Ishikawa (cell line): Measurements from ENCODE around the gene NRG3.

Experiments used
- CEBPB ChIP-seq: IDR thresholded peaks from 2 replicates; pipeline ENCODE4 v1.6.1; 2012
- CREB1 ChIP-seq: IDR thresholded peaks from 2 replicates; pipeline ENCODE4 v1.6.1; 2012; ENCODE audit warnings: low read depth
- EGR1 ChIP-seq: IDR thresholded peaks from 2 replicates; pipeline ENCODE4 v1.6.1; 2012
- EP300 ChIP-seq: IDR thresholded peaks from 2 replicates; pipeline ENCODE4 v1.6.1; 2012; ENCODE audit warnings: borderline replicate concordance
- FOXM1 ChIP-seq: IDR thresholded peaks from 2 replicates; pipeline ENCODE4 v1.6.1; 2012; ENCODE audit warnings: low read depth, borderline replicate concordance
- NFIC ChIP-seq: IDR thresholded peaks from 2 replicates; pipeline ENCODE4 v1.6.1; 2012
- RAD21 ChIP-seq: IDR thresholded peaks from 2 replicates; pipeline ENCODE4 v1.6.1; 2012; ENCODE audit warnings: low read depth
- TAF1 ChIP-seq: IDR thresholded peaks from 2 replicates; pipeline ENCODE4 v1.6.1; 2012; ENCODE audit warnings: low read depth, mild to moderate bottlenecking
- TCF12 ChIP-seq: IDR thresholded peaks from 2 replicates; pipeline ENCODE4 v1.6.1; 2012; ENCODE audit warnings: low read depth
- TEAD4 ChIP-seq: IDR thresholded peaks from 2 replicates; pipeline ENCODE4 v1.6.1; 2012
- YY1 ChIP-seq: IDR thresholded peaks from 2 replicates; pipeline ENCODE4 v1.6.1; 2012; ENCODE audit warnings: low read depth
- ZBTB7A ChIP-seq: IDR thresholded peaks from 2 replicates; pipeline ENCODE4 v1.6.1; 2012; ENCODE audit warnings: low read depth
- TF ChIP-seq, protein P1 (sequence below): IDR thresholded peaks from 2 replicates; pipeline ENCODE4 v1.6.1; 2012
- TF ChIP-seq, protein P2 (sequence below): IDR thresholded peaks from 2 replicates; pipeline ENCODE4 v1.6.1; 2012; ENCODE audit warnings: low read depth, mild to moderate bottlenecking
- TF ChIP-seq, protein P3 (sequence below): IDR thresholded peaks from 2 replicates; pipeline ENCODE4 v1.6.1; 2012

The NRG3 gene

DNA sequence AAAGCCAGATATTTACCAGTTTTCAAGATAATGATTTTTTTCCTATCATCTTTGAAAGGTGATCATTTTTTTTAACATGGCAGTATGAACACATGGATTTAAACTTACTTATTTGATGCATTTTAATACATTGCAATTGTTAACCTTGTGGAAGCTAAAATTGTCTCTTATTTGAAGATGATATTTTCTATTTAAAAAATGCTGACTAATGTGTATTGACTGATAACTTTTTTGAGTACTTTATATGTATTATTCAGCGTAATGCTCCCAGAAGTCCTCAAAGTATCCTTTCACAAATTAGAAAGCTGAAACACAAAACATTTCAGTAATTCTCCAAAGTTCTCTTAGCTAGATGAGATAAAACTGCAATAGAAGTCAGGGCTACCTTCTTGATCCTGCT lies 677.3 kb downstream of the NRG3 start:
- TF ChIP-seq TAF1 (no peak), FOXM1 (no peak), EGR1 (no peak), CEBPB (no peak), TCF12 (no peak), ZBTB7A (no peak), TEAD4 (no peak), CREB1 (no peak)
- TF ChIP-seq, protein P1, sequence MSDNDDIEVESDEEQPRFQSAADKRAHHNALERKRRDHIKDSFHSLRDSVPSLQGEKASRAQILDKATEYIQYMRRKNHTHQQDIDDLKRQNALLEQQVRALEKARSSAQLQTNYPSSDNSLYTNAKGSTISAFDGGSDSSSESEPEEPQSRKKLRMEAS, result no peak

DNA sequence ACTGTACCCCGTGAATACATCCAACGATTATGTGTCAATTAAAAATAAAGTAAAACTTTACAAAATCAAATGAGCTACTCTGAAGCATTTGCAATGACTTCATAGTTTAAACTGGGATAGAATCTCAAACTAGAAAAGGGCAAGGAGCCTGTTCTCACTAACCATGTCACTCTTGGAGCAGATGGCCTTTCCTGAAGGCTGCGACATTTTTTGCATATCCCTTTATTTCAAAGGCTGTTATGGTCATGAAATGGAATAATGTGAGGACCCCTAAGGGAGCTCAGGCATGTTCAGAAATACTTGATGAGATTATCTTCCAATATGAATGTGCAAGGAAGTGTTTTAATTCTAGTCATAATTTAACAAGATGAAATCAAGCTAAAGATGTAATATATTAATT lies 679.4 kb downstream of the NRG3 start:
- TF ChIP-seq, protein P2, sequence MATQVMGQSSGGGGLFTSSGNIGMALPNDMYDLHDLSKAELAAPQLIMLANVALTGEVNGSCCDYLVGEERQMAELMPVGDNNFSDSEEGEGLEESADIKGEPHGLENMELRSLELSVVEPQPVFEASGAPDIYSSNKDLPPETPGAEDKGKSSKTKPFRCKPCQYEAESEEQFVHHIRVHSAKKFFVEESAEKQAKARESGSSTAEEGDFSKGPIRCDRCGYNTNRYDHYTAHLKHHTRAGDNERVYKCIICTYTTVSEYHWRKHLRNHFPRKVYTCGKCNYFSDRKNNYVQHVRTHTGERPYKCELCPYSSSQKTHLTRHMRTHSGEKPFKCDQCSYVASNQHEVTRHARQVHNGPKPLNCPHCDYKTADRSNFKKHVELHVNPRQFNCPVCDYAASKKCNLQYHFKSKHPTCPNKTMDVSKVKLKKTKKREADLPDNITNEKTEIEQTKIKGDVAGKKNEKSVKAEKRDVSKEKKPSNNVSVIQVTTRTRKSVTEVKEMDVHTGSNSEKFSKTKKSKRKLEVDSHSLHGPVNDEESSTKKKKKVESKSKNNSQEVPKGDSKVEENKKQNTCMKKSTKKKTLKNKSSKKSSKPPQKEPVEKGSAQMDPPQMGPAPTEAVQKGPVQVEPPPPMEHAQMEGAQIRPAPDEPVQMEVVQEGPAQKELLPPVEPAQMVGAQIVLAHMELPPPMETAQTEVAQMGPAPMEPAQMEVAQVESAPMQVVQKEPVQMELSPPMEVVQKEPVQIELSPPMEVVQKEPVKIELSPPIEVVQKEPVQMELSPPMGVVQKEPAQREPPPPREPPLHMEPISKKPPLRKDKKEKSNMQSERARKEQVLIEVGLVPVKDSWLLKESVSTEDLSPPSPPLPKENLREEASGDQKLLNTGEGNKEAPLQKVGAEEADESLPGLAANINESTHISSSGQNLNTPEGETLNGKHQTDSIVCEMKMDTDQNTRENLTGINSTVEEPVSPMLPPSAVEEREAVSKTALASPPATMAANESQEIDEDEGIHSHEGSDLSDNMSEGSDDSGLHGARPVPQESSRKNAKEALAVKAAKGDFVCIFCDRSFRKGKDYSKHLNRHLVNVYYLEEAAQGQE, result no peak
- TF ChIP-seq ZBTB7A, result no peak
- no peak for TF ChIP-seq EP300
- no peak for TF ChIP-seq CREB1
- TF ChIP-seq YY1, result no peak
- no peak for TF ChIP-seq TAF1
- TF ChIP-seq FOXM1, result no peak
- TF ChIP-seq, protein P1, result no peak
- TF ChIP-seq CEBPB, result no peak
- TF ChIP-seq, protein P3, sequence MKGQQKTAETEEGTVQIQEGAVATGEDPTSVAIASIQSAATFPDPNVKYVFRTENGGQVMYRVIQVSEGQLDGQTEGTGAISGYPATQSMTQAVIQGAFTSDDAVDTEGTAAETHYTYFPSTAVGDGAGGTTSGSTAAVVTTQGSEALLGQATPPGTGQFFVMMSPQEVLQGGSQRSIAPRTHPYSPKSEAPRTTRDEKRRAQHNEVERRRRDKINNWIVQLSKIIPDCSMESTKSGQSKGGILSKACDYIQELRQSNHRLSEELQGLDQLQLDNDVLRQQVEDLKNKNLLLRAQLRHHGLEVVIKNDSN, result no peak
- TF ChIP-seq TEAD4, result no peak
- no peak for TF ChIP-seq TCF12
- TF ChIP-seq EGR1, result no peak
- TF ChIP-seq RAD21, result no peak
- TF ChIP-seq NFIC, result no peak

DNA sequence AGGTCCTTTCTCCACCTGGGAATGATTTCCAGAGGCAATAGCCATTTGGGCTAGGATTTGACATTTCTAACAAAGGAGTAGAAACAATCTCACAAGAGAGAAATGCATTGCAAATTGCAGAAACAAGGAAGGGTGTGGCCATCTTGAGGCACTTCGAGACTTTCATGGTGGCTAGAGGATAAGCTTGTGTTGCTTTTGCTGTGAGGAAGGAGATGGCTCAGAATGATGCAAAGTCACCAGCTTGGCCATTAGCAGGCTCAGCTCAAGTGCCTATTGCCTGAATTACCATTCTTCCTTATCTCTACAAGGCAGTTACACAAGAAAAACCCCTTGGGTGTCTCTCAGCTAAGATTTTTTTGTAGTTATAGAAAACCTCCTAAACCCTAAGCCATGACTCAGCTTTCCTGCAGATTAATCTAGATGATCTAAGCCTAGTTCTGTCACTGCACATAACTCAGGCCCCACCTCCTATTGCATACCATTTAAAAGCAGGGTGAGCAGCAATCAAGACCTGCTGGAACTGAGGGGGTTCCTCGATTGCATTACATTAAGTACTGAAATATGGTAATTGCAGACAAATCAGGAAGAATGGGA lies 683.1 kb downstream of the NRG3 start:
- TF ChIP-seq TEAD4 (no peak), EP300 (no peak), TCF12 (no peak), CEBPB (no peak), YY1 (no peak), RAD21 (no peak), EGR1 (no peak), ZBTB7A (no peak), CREB1 (no peak), TAF1 (no peak), FOXM1 (no peak), NFIC (no peak)
- TF ChIP-seq, protein P3, result no peak
- TF ChIP-seq, protein P2, result no peak
- TF ChIP-seq, protein P1, result no peak

DNA sequence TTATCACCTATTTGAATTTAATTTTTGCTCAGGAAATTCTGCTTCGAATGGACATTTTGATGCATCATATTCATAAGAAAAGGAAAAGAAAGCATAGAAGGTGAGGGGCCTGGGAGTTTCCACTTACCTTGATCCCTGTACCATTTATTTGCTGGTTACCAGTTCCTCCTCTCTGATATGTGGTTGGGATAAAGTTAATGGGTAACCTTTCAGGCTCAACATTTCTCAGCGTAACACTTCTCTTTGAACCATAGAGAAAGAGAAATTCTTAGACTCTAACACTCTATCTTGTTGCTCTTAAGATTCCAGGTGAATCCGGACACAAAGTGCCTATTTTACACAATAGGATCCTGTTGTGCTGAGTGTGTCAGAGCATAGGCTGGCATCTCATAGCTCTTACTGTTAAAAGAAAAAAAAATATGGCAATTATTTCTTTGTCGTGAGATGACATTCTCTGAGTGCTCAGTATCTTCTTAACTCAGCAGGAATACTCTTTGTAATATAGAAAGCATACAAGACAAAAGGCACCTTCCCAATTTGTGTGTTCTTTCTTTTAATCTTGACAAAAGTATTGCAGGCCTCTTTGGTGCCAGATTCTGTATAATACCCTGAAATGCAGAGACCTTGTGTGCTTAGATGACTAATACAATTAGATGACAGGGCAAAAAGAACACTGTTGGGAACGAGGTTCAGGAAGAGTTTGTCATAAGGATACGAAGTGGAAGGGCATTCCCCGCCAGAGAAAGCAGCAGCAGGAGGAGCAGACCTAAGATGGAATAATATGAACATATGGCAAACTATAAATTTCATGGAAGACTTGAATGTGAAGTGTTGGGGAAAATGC lies 689.6 kb downstream of the NRG3 start:
- TF ChIP-seq, protein P2, result no peak
- TF ChIP-seq CEBPB (no peak), YY1 (no peak), NFIC (no peak)
- TF ChIP-seq, protein P1, result no peak
